HL-60 (cell line): ENCODE measurements around the gene MED16.
A peak's percentile ranks its signal among the peaks of the same experiment; 100 is the strongest.

Experiments
- DNase-seq, 2 experiments: peaks; one replicate each; pipeline ENCODE4 v3.0.0-alpha.2; 2010 to 2020; ENCODE audit warnings: low read depth in 1 of 2, low spot score in 1 of 2
- H3K27ac ChIP-seq: fragments of 250-450 bp; sonication (Bioruptor Pico); replicated peaks from 2 replicates; pipeline ENCODE4 v1.5.1; 2020; ENCODE audit warnings: mild to moderate bottlenecking, moderate library complexity
- H3K27me3 ChIP-seq: fragments of 250-450 bp; sonication (Bioruptor Pico); 2 replicates; pipeline ENCODE4 v1.5.1; 2021; ENCODE audit warnings: mild to moderate bottlenecking, moderate library complexity; ENCODE audit not compliant: insufficient read depth, poor library complexity, severe bottlenecking
- H3K4me3 ChIP-seq: replicated peaks from 2 replicates; pipeline ENCODE4 v1.5.1; 2011; ENCODE audit warnings: mild to moderate bottlenecking, control low read depth, low read length; ENCODE audit not compliant: insufficient read depth
- CTCF ChIP-seq: IDR thresholded peaks from one replicate; pipeline ENCODE4 v1.5.1; 2011; ENCODE audit warnings: low read length, control low read depth, inconsistent platforms; ENCODE audit not compliant: insufficient read depth
- GABPA ChIP-seq: IDR thresholded peaks from 2 replicates; pipeline ENCODE4 v1.6.1; 2012; ENCODE audit warnings: low read depth
- POLR2AphosphoS5 ChIP-seq: IDR thresholded peaks from 2 replicates; pipeline ENCODE4 v1.6.1; 2012; ENCODE audit warnings: low read depth
- REST ChIP-seq: IDR thresholded peaks from 2 replicates; pipeline ENCODE4 v1.6.1; 2012; ENCODE audit warnings: low read depth; ENCODE audit not compliant: insufficient replicate concordance
- SPI1 ChIP-seq: IDR thresholded peaks from 2 replicates; pipeline ENCODE4 v1.6.1; 2012; ENCODE audit warnings: low read depth, mild to moderate bottlenecking, borderline replicate concordance

Gene MED16

GRCh38 chr19:925087-925525 lies 32.1 kb upstream of the MED16 start:
- TF ChIP-seq SPI1, result no peak
- 0 out of 2 replicates have a peak, but pooled peaks have one; percentile 24 for TF ChIP-seq GABPA
- Histone ChIP-seq H3K4me3 (peak overlapping the region; percentile 74), H3K27me3 (peaks cover 6% of the 10 kb centered on the region), H3K27ac (peak overlapping the region; percentile 98)
- DNase-seq, result peak; percentile 70 to 82

- peak in 1 of 2 experiments; percentile 48 for DNase-seq
- peak overlapping the region; percentile 98 for H3K27ac ChIP-seq
Observed at GRCh38 chr19:924553-925086, 31.6 kb upstream of the MED16 start.

GRCh38 chr19:920051-920864 lies 27.3 kb upstream of the MED16 start:
- DNase-seq, result peak in 1 of 2 experiments; percentile 45
- Histone ChIP-seq H3K27ac (no peak overlapping the region), H3K27me3 (peaks cover 37% of the 10 kb centered on the region), H3K4me3 (peak overlapping the region; percentile 18)
- TF ChIP-seq CTCF, result no peak
- TF ChIP-seq SPI1, result no peak
- no peak for TF ChIP-seq POLR2AphosphoS5
- TF ChIP-seq GABPA, result no peak
- TF ChIP-seq REST, result no peak

More at GRCh38 chr19:924553-925086, 31.6 kb upstream of the MED16 start:
- Histone ChIP-seq H3K27me3 (peaks cover 9% of the 10 kb centered on the region), H3K4me3 (peak overlapping the region; percentile 74)
- no peak for TF ChIP-seq CTCF
- TF ChIP-seq SPI1, result no peak
- no peak for TF ChIP-seq POLR2AphosphoS5
- TF ChIP-seq REST, result no peak
- no peak for TF ChIP-seq GABPA

- Histone ChIP-seq H3K27ac (no peak overlapping the region), H3K27me3 (peaks cover 37% of the 10 kb centered on the region), H3K4me3 (0 out of 2 replicates have a peak overlapping the region, but pooled peaks have one; percentile 18)
- TF ChIP-seq POLR2AphosphoS5, result no peak
- TF ChIP-seq GABPA, result no peak
- no peak for TF ChIP-seq SPI1
- TF ChIP-seq CTCF, result no peak
- no peak for TF ChIP-seq REST
- no peak for DNase-seq
Observed at GRCh38 chr19:919199-920050, 26.4 kb upstream of the MED16 start.
